Keratinocyte (primary cell): Measurements from ENCODE around the gene ANKRD18B. TPM values are rescaled to one million over a fixed set of nuclear protein-coding genes. Genes with fewer than 3 reads are reported as not detected.
A peak's percentile ranks its signal among the peaks of the same experiment; 100 is the strongest.
"Not testable (repeated sequence)": the region's sequence is repeated elsewhere in the genome, so short reads cannot be mapped to it uniquely, and the experiment has no call there.

Source experiments
- DNase-seq: peaks from one replicate; pipeline ENCODE4 v3.0.0-alpha.2; 2011; ENCODE audit warnings: low read depth, missing footprints, low spot score
- FAIRE-seq: peaks from 2 replicates; lab custom pipeline; 2011; peaks lifted over from hg19 to GRCh38; lab: Jason Lieb, UNC
- H2AFZ ChIP-seq: 2 replicates; pipeline ENCODE4 v1.6.0; 2012; ENCODE audit warnings: low read length, control low read depth, inconsistent platforms; ENCODE audit not compliant: control insufficient read depth
- H3K27ac ChIP-seq: 2 replicates; pipeline ENCODE4 v1.5.1; 2011; ENCODE audit warnings: low read length; ENCODE audit not compliant: control insufficient read depth, insufficient read depth
- H3K27me3 ChIP-seq: 3 replicates; pipeline ENCODE4 v1.6.0; 2011; ENCODE audit warnings: low read length; ENCODE audit not compliant: control insufficient read depth, insufficient read depth; ENCODE audit errors: extremely low read depth
- H3K36me3 ChIP-seq, 2 experiments: 2 replicates in 1 of 2; 3 replicates in 1 of 2; pipeline ENCODE4 v1.5.1; 2011; ENCODE audit warnings: low read length in 2 of 2, mild to moderate bottlenecking in 1 of 2; ENCODE audit not compliant: control insufficient read depth in 2 of 2, insufficient read depth in 2 of 2; ENCODE audit errors: extremely low read depth in 1 of 2
- H3K4me1 ChIP-seq: 3 replicates; pipeline ENCODE4 v1.5.1; 2011; ENCODE audit warnings: low read length; ENCODE audit not compliant: control insufficient read depth, insufficient read depth; ENCODE audit errors: extremely low read depth
- H3K4me2 ChIP-seq: 3 replicates; pipeline ENCODE4 v1.6.0; 2011; ENCODE audit warnings: low read depth, low read length; ENCODE audit not compliant: control insufficient read depth, insufficient read depth; ENCODE audit errors: extremely low read depth
- H3K4me3 ChIP-seq, 3 experiments: fragments of 200-600 bp in 1 of 3; sonication (generic) in 1 of 3; 2 replicates in 2 of 3; 3 replicates in 1 of 3; pipeline ENCODE4 v1.5.1; 2011 to 2016; ENCODE audit warnings: low read length in 3 of 3, mild to moderate bottlenecking in 3 of 3, control low read depth in 2 of 3, inconsistent platforms in 1 of 3, low read depth in 1 of 3, mixed read lengths in 1 of 3, mixed run types in 1 of 3, moderate library complexity in 1 of 3; ENCODE audit not compliant: control insufficient read depth in 2 of 3, insufficient read depth in 2 of 3; ENCODE audit errors: extremely low read depth in 1 of 3
- H3K79me2 ChIP-seq: 2 replicates; pipeline ENCODE4 v1.6.0; 2012; ENCODE audit warnings: low read length; ENCODE audit not compliant: control insufficient read depth, insufficient read depth
- H3K9ac ChIP-seq: 3 replicates; pipeline ENCODE4 v1.6.0; 2011; ENCODE audit warnings: low read length; ENCODE audit not compliant: control insufficient read depth, insufficient read depth; ENCODE audit errors: extremely low read depth
- H3K9me1 ChIP-seq: 3 replicates; pipeline ENCODE4 v1.6.0; 2011; ENCODE audit warnings: low read length; ENCODE audit not compliant: control insufficient read depth, insufficient read depth; ENCODE audit errors: extremely low read depth
- H3K9me3 ChIP-seq: 2 replicates; pipeline ENCODE4 v1.5.1; 2012; ENCODE audit warnings: low read depth, low read length; ENCODE audit not compliant: control insufficient read depth
- H4K20me1 ChIP-seq: 3 replicates; pipeline ENCODE4 v1.6.0; 2011; ENCODE audit warnings: low read length; ENCODE audit not compliant: control insufficient read depth, insufficient read depth; ENCODE audit errors: extremely low read depth
- CTCF ChIP-seq, 3 experiments: IDR thresholded peaks in 1 of 3; conservative IDR thresholded peaks in 1 of 3; optimal IDR thresholded peaks in 1 of 3; 2 replicates in 2 of 3; 3 replicates in 1 of 3; pipeline versions ENCODE3 to v1.5.1; 2011; ENCODE audit warnings: low read length in 3 of 3, mild to moderate bottlenecking in 3 of 3, moderate library complexity in 2 of 3, control low read depth in 1 of 3, inconsistent platforms in 1 of 3; ENCODE audit not compliant: insufficient read depth in 2 of 3; ENCODE audit errors: extremely low read depth in 1 of 3
- EZH2 ChIP-seq: IDR thresholded peaks from one replicate; pipeline ENCODE4 v1.6.1; 2012; ENCODE audit warnings: inconsistent platforms, mild to moderate bottlenecking, low read length, moderate library complexity
- dilution Hi-C: fragments of 300-500 bp; cut with MboI; formaldehyde crosslinking; loops from one replicate; pipeline ENCODE4 v1.7.0; 2020; ENCODE audit warnings: low sequenced_read_pairs; ENCODE audit not compliant: extremely low pct_ligation_motif_present
- polyA plus RNA-seq, 5 experiments: library from polyadenylated mRNA; depleted of rRNA in 3 of 5; stranded (reverse) in 3 of 5; stranded (forward) in 1 of 5; unstranded in 1 of 5; fragments of >200 nt; gene quantifications; 1 replicate in 1 of 5; 2 replicates in 3 of 5; 3 replicates in 1 of 5; pipeline versions ENCODE4 v1.2.1 to v1.2.3, GENCODE V29; 2011 to 2012; ENCODE audit warnings: missing spikeins in 2 of 5, low read depth in 1 of 5, low replicate concordance in 1 of 5

The ANKRD18B gene
- polyA plus RNA-seq, 1 donor (not counting 4 experiments of a cell fraction or from before 2014, with no cell fraction given) = 2.9 TPM

GRCh38 chr9:33510262-33511183 is 13.5 kb upstream of the ANKRD18B start:
- H3K4me2 ChIP-seq = peak overlapping the region; percentile 93
- TF ChIP-seq CTCF (optimal IDR thresholded peaks at IDR 0.05 in 1 of 3, IDR thresholded peaks at IDR 0.05 in 1 of 3, conservative IDR thresholded peaks at IDR 0.05 in 1 of 3; ENCODE audit: extremely low read depth in 1 of 3, insufficient read depth in 2 of 3, low read length in 3 of 3) (no peak), EZH2 (no peak)
- H3K4me1 ChIP-seq = peaks cover 30% of the 10 kb centered on the region
- DNase-seq (no peak), FAIRE-seq (peak; percentile 17)
- H3K9me3 ChIP-seq = no peaks in the 10 kb centered on the region
- peak overlapping the region; percentile 99 for H2AFZ ChIP-seq
- peak overlapping the region; percentile 53 to 78 (median 75) for H3K4me3 ChIP-seq
- H3K27ac ChIP-seq = peak overlapping the region; percentile 94
- no peaks in the 10 kb centered on the region for H3K79me2 ChIP-seq
- no peaks in the 10 kb centered on the region for H4K20me1 ChIP-seq
- no peaks in the 10 kb centered on the region for H3K27me3 ChIP-seq
- H3K9me1 ChIP-seq = no peaks in the 10 kb centered on the region
- no peaks in the 10 kb centered on the region for H3K36me3 ChIP-seq
- dilution Hi-C loops = no loop called here
- peak overlapping the region; percentile 96 for H3K9ac ChIP-seq

DNA sequence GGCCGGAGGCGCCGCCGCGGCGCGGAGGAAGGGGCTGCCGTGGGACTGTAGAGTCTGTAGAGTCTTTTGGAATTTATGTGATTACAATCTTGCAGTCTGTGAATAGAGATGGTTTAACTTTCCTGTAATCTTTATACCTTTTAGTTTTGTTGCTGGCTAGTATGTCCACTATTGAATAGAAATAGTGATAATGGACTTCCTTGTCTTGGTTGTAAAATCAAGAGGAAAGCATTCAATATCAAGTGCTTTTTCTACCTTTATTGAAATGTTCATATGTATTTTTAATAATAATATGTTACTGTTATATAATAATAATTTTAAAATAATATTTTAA is 12.9 kb upstream of the ANKRD18B start:
- dilution Hi-C loops, H3K9me3 ChIP-seq, FAIRE-seq, H3K9me1 ChIP-seq, DNase-seq, H3K36me3 ChIP-seq, H3K27me3 ChIP-seq, H3K79me2 ChIP-seq, H4K20me1 ChIP-seq: not testable (repeated sequence)
- H3K4me1 ChIP-seq = peaks cover 33% of the 10 kb centered on the region
- H2AFZ ChIP-seq = peak overlapping the region; percentile 99
- H3K9ac ChIP-seq = peak overlapping the region; percentile 96
- peak overlapping the region; percentile 94 for H3K27ac ChIP-seq
- H3K4me2 ChIP-seq = peak overlapping the region; percentile 93
- peak overlapping the region; percentile 53 to 78 (median 75) for H3K4me3 ChIP-seq

GRCh38 chr9:33512535-33512934 is 11.5 kb upstream of the ANKRD18B start:
- H3K36me3 ChIP-seq, H3K4me3 ChIP-seq, H4K20me1 ChIP-seq, H3K9ac ChIP-seq, H3K9me3 ChIP-seq, H3K4me2 ChIP-seq, dilution Hi-C loops, DNase-seq, H2AFZ ChIP-seq, H3K9me1 ChIP-seq, H3K27me3 ChIP-seq, H3K79me2 ChIP-seq, H3K27ac ChIP-seq, FAIRE-seq: not testable (repeated sequence)
- peaks cover 24% of the 10 kb centered on the region for H3K4me1 ChIP-seq

- H3K9me3 ChIP-seq, H3K4me2 ChIP-seq, H3K9ac ChIP-seq, H4K20me1 ChIP-seq, H3K36me3 ChIP-seq, DNase-seq, dilution Hi-C loops, H3K79me2 ChIP-seq, H3K4me3 ChIP-seq, H3K9me1 ChIP-seq, H3K27me3 ChIP-seq: not testable (repeated sequence)
- H3K4me1 ChIP-seq = peaks cover 27% of the 10 kb centered on the region
- H3K27ac ChIP-seq = peak overlapping the region; percentile 43
- FAIRE-seq = peak; percentile 36
- H2AFZ ChIP-seq = peak overlapping the region; percentile 62
Observed at GRCh38 chr9:33515342-33515995, 8.6 kb upstream of the ANKRD18B start.
